Fibroblast of lung (primary cell): ENCODE results near the gene IL31RA. TPM values are rescaled to one million over a fixed set of nuclear protein-coding genes. Genes with fewer than 3 reads are reported as not detected.

ENCODE experiments used
- DNase-seq, 2 donors: peaks; one replicate each; pipeline versions ENCODE4 v3.0.0 to v3.0.0-alpha.2; 2010; ENCODE audit warnings: low read depth in 2 of 2
- H2AFZ ChIP-seq: 2 replicates; pipeline ENCODE4 v1.5.1; 2012; ENCODE audit warnings: low read length, control low read depth, inconsistent platforms
- H3K27ac ChIP-seq: 2 replicates; pipeline ENCODE4 v1.5.1; 2011; ENCODE audit warnings: low read length, control low read depth; ENCODE audit not compliant: insufficient read depth
- H3K27me3 ChIP-seq: 2 replicates; pipeline ENCODE4 v1.5.1; 2011; ENCODE audit warnings: mild to moderate bottlenecking, low read length; ENCODE audit not compliant: control insufficient read depth, insufficient read depth
- H3K36me3 ChIP-seq: 2 replicates; pipeline ENCODE4 v1.5.1; 2011; ENCODE audit warnings: low read length; ENCODE audit not compliant: control insufficient read depth, insufficient read depth
- H3K4me1 ChIP-seq: 2 replicates; pipeline ENCODE4 v1.5.1; 2011; ENCODE audit warnings: low read length; ENCODE audit not compliant: control insufficient read depth, insufficient read depth; ENCODE audit errors: extremely low read depth
- H3K4me2 ChIP-seq: 2 replicates; pipeline ENCODE4 v1.5.1; 2011; ENCODE audit warnings: low read length, control low read depth; ENCODE audit not compliant: insufficient read depth; ENCODE audit errors: extremely low read depth
- H3K4me3 ChIP-seq, 4 experiments: fragments of 200-600 bp in 1 of 4; sonication (generic) in 1 of 4; replicated peaks in 1 of 4; 2 replicates each; pipeline ENCODE4 v1.5.1; 2011 to 2016; ENCODE audit warnings: low read length in 4 of 4, low read depth in 3 of 4, mild to moderate bottlenecking in 3 of 4, control low read depth in 2 of 4, inconsistent platforms in 1 of 4, mixed read lengths in 1 of 4; ENCODE audit not compliant: insufficient read depth in 1 of 4; ENCODE audit errors: control extremely low read depth in 1 of 4
- H3K79me2 ChIP-seq: 2 replicates; pipeline ENCODE4 v1.5.1; 2012; ENCODE audit warnings: mild to moderate bottlenecking, low read length, inconsistent platforms; ENCODE audit not compliant: control insufficient read depth, insufficient read depth
- H3K9ac ChIP-seq: 2 replicates; pipeline ENCODE4 v1.5.1; 2011; ENCODE audit warnings: mild to moderate bottlenecking, low read length, control low read depth; ENCODE audit not compliant: insufficient read depth
- H3K9me3 ChIP-seq: 2 replicates; pipeline ENCODE4 v1.5.1; 2012; ENCODE audit warnings: low read depth, low read length; ENCODE audit not compliant: control insufficient read depth, insufficient read depth
- H4K20me1 ChIP-seq: 2 replicates; pipeline ENCODE4 v1.5.1; 2011; ENCODE audit warnings: low read length; ENCODE audit not compliant: control insufficient read depth, insufficient read depth; ENCODE audit errors: extremely low read depth
- EZH2 ChIP-seq: IDR thresholded peaks from 2 replicates; pipeline ENCODE4 v1.5.1; 2012; ENCODE audit warnings: low read length, control low read depth, mild to moderate bottlenecking; ENCODE audit errors: missing control alignments
- polyA plus RNA-seq, 2 donors: library from polyadenylated mRNA; depleted of rRNA in 1 of 2; stranded (reverse) in 1 of 2; unstranded in 1 of 2; fragments of >200 nt; gene quantifications; 2 replicates each; pipeline ENCODE4 v1.2.1, GENCODE V29; 2011 to 2012; ENCODE audit warnings: missing spikeins in 1 of 2
- total RNA-seq: library from RNA; depleted of rRNA; stranded (reverse); fragments of >200 nt; gene quantifications from 2 replicates; pipeline ENCODE4 v1.2.1, GENCODE V29; 2014
- TF ChIP-seq, protein P1 (sequence below), 2 donors: IDR thresholded peaks in 1 of 2; conservative IDR thresholded peaks in 1 of 2; 1 replicate in 1 of 2; 2 replicates in 1 of 2; pipeline ENCODE4 v1.5.1; 2011 to 2012; ENCODE audit warnings: low read length in 2 of 2, control low read depth in 1 of 2, inconsistent platforms in 1 of 2, low read depth in 1 of 2, mild to moderate bottlenecking in 1 of 2

IL31RA gene
- total and polyA plus RNA-seq, 2 donors (not counting 1 experiment from before 2014, with no cell fraction given), result 0.28 to 2.6 TPM

DNA sequence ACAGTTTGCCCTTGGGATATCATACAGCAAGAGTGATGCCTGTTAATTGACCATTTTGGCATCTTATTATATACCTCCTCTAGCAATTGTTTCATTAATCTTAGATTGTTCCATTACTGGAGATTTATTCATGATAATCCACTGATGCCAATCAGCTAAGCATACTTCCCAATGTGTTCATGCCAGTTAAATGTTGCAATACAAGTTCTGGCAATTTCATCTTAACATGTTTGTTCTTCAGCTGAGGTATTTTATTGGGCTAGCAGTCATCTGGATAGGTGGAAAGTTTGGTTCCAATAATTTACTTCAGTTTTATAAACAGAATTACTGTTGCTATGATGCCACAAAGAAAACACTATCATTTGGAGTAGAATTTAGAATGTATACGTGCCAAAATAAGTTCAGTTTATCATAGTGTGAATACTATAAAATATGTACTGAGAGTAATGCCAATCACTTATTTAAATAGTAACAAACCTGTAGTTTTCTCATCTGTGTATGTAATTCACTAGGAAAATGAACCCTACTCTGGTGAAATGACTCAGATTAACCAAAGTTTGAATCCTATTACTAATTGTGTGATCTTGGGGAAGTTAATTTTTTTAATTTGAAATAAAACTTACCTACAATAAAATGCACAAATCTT lies 27.9 kb upstream of the IL31RA start:
- H3K36me3 ChIP-seq, result no peaks in the 10 kb centered on the region
- H3K4me1 ChIP-seq, result no peaks in the 10 kb centered on the region
- H3K4me2 ChIP-seq, result no peak overlapping the region
- H2AFZ ChIP-seq, result no peak overlapping the region
- no peak for DNase-seq
- no peaks in the 10 kb centered on the region for H4K20me1 ChIP-seq
- H3K79me2 ChIP-seq, result no peaks in the 10 kb centered on the region
- no peaks in the 10 kb centered on the region for H3K9me3 ChIP-seq
- H3K9ac ChIP-seq, result no peak overlapping the region
- no peak overlapping the region for H3K4me3 ChIP-seq
- H3K27ac ChIP-seq, result no peak overlapping the region
- TF ChIP-seq, protein P1, sequence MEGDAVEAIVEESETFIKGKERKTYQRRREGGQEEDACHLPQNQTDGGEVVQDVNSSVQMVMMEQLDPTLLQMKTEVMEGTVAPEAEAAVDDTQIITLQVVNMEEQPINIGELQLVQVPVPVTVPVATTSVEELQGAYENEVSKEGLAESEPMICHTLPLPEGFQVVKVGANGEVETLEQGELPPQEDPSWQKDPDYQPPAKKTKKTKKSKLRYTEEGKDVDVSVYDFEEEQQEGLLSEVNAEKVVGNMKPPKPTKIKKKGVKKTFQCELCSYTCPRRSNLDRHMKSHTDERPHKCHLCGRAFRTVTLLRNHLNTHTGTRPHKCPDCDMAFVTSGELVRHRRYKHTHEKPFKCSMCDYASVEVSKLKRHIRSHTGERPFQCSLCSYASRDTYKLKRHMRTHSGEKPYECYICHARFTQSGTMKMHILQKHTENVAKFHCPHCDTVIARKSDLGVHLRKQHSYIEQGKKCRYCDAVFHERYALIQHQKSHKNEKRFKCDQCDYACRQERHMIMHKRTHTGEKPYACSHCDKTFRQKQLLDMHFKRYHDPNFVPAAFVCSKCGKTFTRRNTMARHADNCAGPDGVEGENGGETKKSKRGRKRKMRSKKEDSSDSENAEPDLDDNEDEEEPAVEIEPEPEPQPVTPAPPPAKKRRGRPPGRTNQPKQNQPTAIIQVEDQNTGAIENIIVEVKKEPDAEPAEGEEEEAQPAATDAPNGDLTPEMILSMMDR (conservative IDR thresholded peaks at IDR 0.05 in 1 of 2, IDR thresholded peaks at IDR 0.05 in 1 of 2; ENCODE audit: low read depth in 1 of 2, low read length in 2 of 2), result no peak
- no peak for TF ChIP-seq EZH2
- H3K27me3 ChIP-seq, result no peaks in the 10 kb centered on the region

DNA sequence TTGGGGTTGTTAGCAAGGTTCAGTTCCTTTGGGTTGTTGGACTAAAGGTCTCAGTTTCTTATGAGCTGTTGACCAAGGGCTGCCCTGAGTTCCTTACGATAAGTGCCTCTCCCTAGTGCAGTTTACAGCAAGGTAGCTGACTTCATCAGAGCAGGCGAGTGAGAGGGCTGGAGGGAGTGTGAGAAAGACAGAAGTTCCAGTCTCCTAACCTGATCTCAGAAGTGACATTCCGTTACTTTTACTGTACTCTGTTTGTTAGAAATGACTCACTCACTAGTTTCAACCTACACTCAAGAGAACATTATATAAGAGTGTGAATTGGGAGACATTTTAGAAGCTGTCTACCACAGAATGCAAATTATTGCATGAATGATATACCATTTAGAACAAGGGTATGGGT lies 21.2 kb upstream of the IL31RA start:
- H3K4me3 ChIP-seq, result no peak overlapping the region
- H3K4me1 ChIP-seq, result no peaks in the 10 kb centered on the region
- H3K27me3 ChIP-seq, result peaks cover 7% of the 10 kb centered on the region
- H3K79me2 ChIP-seq, result no peaks in the 10 kb centered on the region
- H2AFZ ChIP-seq, result no peak overlapping the region
- H4K20me1 ChIP-seq, result no peaks in the 10 kb centered on the region
- no peaks in the 10 kb centered on the region for H3K36me3 ChIP-seq
- TF ChIP-seq EZH2, result no peak
- TF ChIP-seq, protein P1 (conservative IDR thresholded peaks at IDR 0.05 in 1 of 2, IDR thresholded peaks at IDR 0.05 in 1 of 2; ENCODE audit: low read depth in 1 of 2, low read length in 2 of 2), result no peak
- peak in 1 of 2 donors; percentile 6 for DNase-seq
- H3K9me3 ChIP-seq, result no peaks in the 10 kb centered on the region
- no peak overlapping the region for H3K27ac ChIP-seq
- no peak overlapping the region for H3K9ac ChIP-seq
- no peak overlapping the region for H3K4me2 ChIP-seq

DNA sequence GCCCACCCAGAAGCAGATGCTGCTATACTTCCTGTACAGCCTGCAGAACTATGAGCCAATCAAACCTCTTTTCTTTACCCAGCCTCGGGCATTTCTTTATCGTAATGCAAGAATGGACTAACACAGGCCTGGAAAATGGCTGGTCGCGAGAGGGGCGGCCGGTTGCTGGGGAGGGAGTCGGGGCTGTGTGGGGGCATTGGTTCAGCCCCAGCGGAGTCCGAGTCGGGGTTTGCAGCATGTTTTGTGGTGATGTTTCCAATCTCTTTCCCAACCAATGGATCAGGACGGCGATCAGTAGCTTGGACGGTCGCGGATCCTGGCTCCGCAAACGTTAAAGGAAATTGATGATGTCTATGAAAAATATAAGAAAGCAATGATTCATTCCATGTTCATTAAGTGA lies 18.7 kb upstream of the IL31RA start:
- TF ChIP-seq, protein P1 (conservative IDR thresholded peaks at IDR 0.05 in 1 of 2, IDR thresholded peaks at IDR 0.05 in 1 of 2; ENCODE audit: low read depth in 1 of 2, low read length in 2 of 2), result no peak
- TF ChIP-seq EZH2, result no peak

More for the DNA sequence above, 18.7 kb upstream of the IL31RA start:
- Histone ChIP-seq H3K9me3 (no peaks in the 10 kb centered on the region), H3K27me3 (peaks cover 7% of the 10 kb centered on the region), H3K36me3 (no peaks in the 10 kb centered on the region), H2AFZ (no peak overlapping the region), H3K4me3 (no peak overlapping the region), H3K4me2 (no peak overlapping the region), H3K79me2 (no peaks in the 10 kb centered on the region), H4K20me1 (no peaks in the 10 kb centered on the region), H3K4me1 (no peaks in the 10 kb centered on the region), H3K9ac (no peak overlapping the region), H3K27ac (no peak overlapping the region)
- DNase-seq, result no peak
